ENCODE results near the gene SGSM2. TPM values are rescaled to one million over a fixed set of nuclear protein-coding genes. Genes with fewer than 3 reads are reported as not detected.

The SGSM2 gene
- total and polyA plus RNA-seq, 2 of the 13 experiments (the other 11 are each of a cell fraction or from before 2014, with no cell fraction given): 30.4 to 51.3 TPM

- peak; percentile 17; the same call in 1 of the 2 replicates for TF ChIP-seq IKZF5 (CRISPR knock-in tag; IDR thresholded peaks at IDR 0.05)
- 0 out of 2 replicates have a peak, but pooled peaks have one; percentile 38 for TF ChIP-seq ZNF263 (CRISPR knock-in tag; IDR thresholded peaks at IDR 0.05)
- TF ChIP-seq RELA (CRISPR knock-in tag; IDR thresholded peaks at IDR 0.05): no peak
- no peak for TF ChIP-seq NONO (IDR thresholded peaks at IDR 0.05)
- TF ChIP-seq NONO (CRISPR knock-in tag; conservative IDR thresholded peaks at IDR 0.05): no peak; the same call in 1 of the 2 replicates
- TF ChIP-seq ISX (CRISPR knock-in tag; conservative IDR thresholded peaks at IDR 0.05): 0 out of 2 replicates have a peak, but pooled peaks have one; percentile 51
- peak; percentile 66 for TF ChIP-seq NFYC (CRISPR knock-in tag; IDR thresholded peaks at IDR 0.05)
- peak; percentile 46; the same call in 1 of the 2 replicates for TF ChIP-seq FOSL2 (CRISPR knock-in tag; IDR thresholded peaks at IDR 0.05)
- 0 out of 2 replicates have a peak, but pooled peaks have one; percentile 40 for TF ChIP-seq NFAT5 (CRISPR knock-in tag; IDR thresholded peaks at IDR 0.05)
- TF ChIP-seq ZNF790 (CRISPR knock-in tag; IDR thresholded peaks at IDR 0.05; ENCODE audit: borderline replicate concordance): no peak
- no peak for TF ChIP-seq NKX3-1 (CRISPR knock-in tag; IDR thresholded peaks at IDR 0.05)
- no peak; the same call in 1 of the 2 replicates for TF ChIP-seq ETV5 (CRISPR knock-in tag; IDR thresholded peaks at IDR 0.05; ENCODE audit: borderline replicate concordance)
- TF ChIP-seq CREM (IDR thresholded peaks at IDR 0.05): peak; percentile 63; the same call in 1 of the 2 replicates
- TF ChIP-seq CREM (CRISPR knock-in tag; IDR thresholded peaks at IDR 0.05): no peak
- no peak for TF ChIP-seq ZNF33A (CRISPR knock-in tag; IDR thresholded peaks at IDR 0.05; ENCODE audit: borderline replicate concordance)
- TF ChIP-seq DMTF1 (CRISPR knock-in tag; IDR thresholded peaks at IDR 0.05): no peak
- 0 out of 2 replicates have a peak, but pooled peaks have one; percentile 18 for TF ChIP-seq KLF13 (CRISPR knock-in tag; IDR thresholded peaks at IDR 0.05)
- peak; percentile 72; the same call in 1 of the 2 replicates for TF ChIP-seq ZNF441 (CRISPR knock-in tag; IDR thresholded peaks at IDR 0.05; ENCODE audit: borderline replicate concordance)
- peak; percentile 51; the same call in 1 of the 2 replicates for TF ChIP-seq ATF3 (CRISPR knock-in tag; IDR thresholded peaks at IDR 0.05)
- TF ChIP-seq MAZ (IDR thresholded peaks at IDR 0.05; ENCODE audit: borderline replicate concordance, low read depth, low read length): peak; percentile 74
- TF ChIP-seq MAZ (CRISPR knock-in tag; IDR thresholded peaks at IDR 0.05; ENCODE audit: low read depth): peak; percentile 93
Observed at GRCh38 chr17:2399572-2400473, 62.5 kb downstream of the SGSM2 start (continued).

Data from HepG2 (cell line).